SK-N-SH treated with all-trans-retinoic acid at 6 μM for 48 hours (cell line): ENCODE measurements around the gene MYCN.

Experiments used
- ISL1 ChIP-seq: fragments of 250-450 bp; sonication (Bioruptor Pico); IDR thresholded peaks from 2 replicates; pipeline ENCODE4 v2.1.2; 2022; ENCODE audit warnings: mild to moderate bottlenecking, moderate library complexity
- OSR1 ChIP-seq: fragments of 250-450 bp; sonication (Bioruptor Pico); IDR thresholded peaks from 2 replicates; pipeline ENCODE4 v1.8.0; 2022; ENCODE audit warnings: moderate library complexity, mild to moderate bottlenecking, inconsistent platforms
- POU6F1 ChIP-seq: fragments of 250-450 bp; sonication (Bioruptor Pico); IDR thresholded peaks from 2 replicates; pipeline ENCODE4 v1.8.0; 2021; ENCODE audit warnings: low read depth, mild to moderate bottlenecking, moderate library complexity, borderline replicate concordance
- PPARA ChIP-seq: fragments of 250-450 bp; sonication (Bioruptor Pico); IDR thresholded peaks from 2 replicates; pipeline ENCODE4 v1.5.0; 2020; ENCODE audit warnings: mild to moderate bottlenecking, borderline replicate concordance

GRCh38 chr2:15963977-15964670, 23.8 kb downstream of the MYCN start:
- TF ChIP-seq PPARA (CRISPR knock-in tag) = no peak
- no peak for TF ChIP-seq POU6F1 (CRISPR knock-in tag)
- no peak for TF ChIP-seq ISL1 (CRISPR knock-in tag)
- no peak for TF ChIP-seq OSR1 (CRISPR knock-in tag)
